SKM-1 (cell line): Measurements from ENCODE around the gene IL7R.
"Not testable (repeated sequence)": the region's sequence is repeated elsewhere in the genome, so short reads cannot be mapped to it uniquely, and the experiment has no call there.

Experiments
- DNase-seq: peaks from one replicate; lab custom pipeline; 2025; ENCODE audit not compliant: unreplicated experiment; lab: John Stamatoyannopoulos, UW

IL7R gene

GRCh38 chr5:35870605-35871004 is 13.9 kb downstream of the IL7R start:
- no peak for DNase-seq

- no peak for DNase-seq
These were observed 19.8 kb downstream of the IL7R start for GRCh38 chr5:35876454-35876853.

GRCh38 chr5:35876922-35877321 is 20.2 kb downstream of the IL7R start:
- no peak for DNase-seq

- no peak for DNase-seq
These were observed 21.0 kb downstream of the IL7R start for GRCh38 chr5:35877655-35878054.

- no peak for DNase-seq
These were observed 21.4 kb downstream of the IL7R start for GRCh38 chr5:35878079-35878478.

GRCh38 chr5:35879096-35879495 is 22.4 kb downstream of the IL7R start:
- no peak for DNase-seq

GRCh38 chr5:35879649-35880048 is 23.0 kb downstream of the IL7R start:
- no peak for DNase-seq

GRCh38 chr5:35880156-35880555 is 23.5 kb downstream of the IL7R start:
- DNase-seq: peak; percentile 37

- no peak for DNase-seq
These were observed 25.1 kb downstream of the IL7R start for GRCh38 chr5:35881758-35882157.

GRCh38 chr5:35884191-35884769 is 27.6 kb downstream of the IL7R start:
- DNase-seq: peak; percentile 22

GRCh38 chr5:35884773-35885172 is 28.1 kb downstream of the IL7R start:
- no peak for DNase-seq

GRCh38 chr5:35886381-35886780 is 29.7 kb downstream of the IL7R start:
- no peak for DNase-seq

- DNase-seq: no peak
These were observed 30.8 kb downstream of the IL7R start for GRCh38 chr5:35887321-35888100.

- DNase-seq: no peak
These were observed 33.6 kb downstream of the IL7R start for GRCh38 chr5:35890021-35891020.

GRCh38 chr5:35892799-35893198 is 36.1 kb downstream of the IL7R start:
- not testable (repeated sequence) for DNase-seq

- DNase-seq: no peak
These were observed 37.4 kb downstream of the IL7R start for GRCh38 chr5:35894131-35894530.

GRCh38 chr5:35898952-35899660 is 42.4 kb downstream of the IL7R start:
- no peak for DNase-seq

GRCh38 chr5:35899800-35900199 is 43.1 kb downstream of the IL7R start:
- DNase-seq: no peak

- DNase-seq: no peak
These were observed 44.4 kb downstream of the IL7R start for GRCh38 chr5:35900972-35901695.

- DNase-seq: no peak
These were observed 45.5 kb downstream of the IL7R start for GRCh38 chr5:35902046-35902672.
